Gastrocnemius medialis (tissue), 4 donors: Measurements from ENCODE around the gene SSPN. TPM values are rescaled to one million over a fixed set of nuclear protein-coding genes. Genes with fewer than 3 reads are reported as not detected.

Experiments
- ATAC-seq, 2 donors: fragments of 150-250 bp; one replicate each; pipeline ENCODE4 v1.9.1; 2016
- DNase-seq, 2 donors: peaks; one replicate each; pipeline ENCODE4 v3.0.0-alpha.2; 2019
- H3K27ac ChIP-seq, 4 donors: fragments of 200-600 bp; sonication (generic); 1 replicate in 1 of 4; 2 replicates in 3 of 4; pipeline ENCODE4 v1.5.1; 2016 to 2018; ENCODE audit warnings: mild to moderate bottlenecking in 2 of 4, moderate library complexity in 1 of 4
- H3K27me3 ChIP-seq, 3 donors: fragments of 200-600 bp; sonication (generic) in 2 of 3; 1 replicate in 1 of 3; 2 replicates in 2 of 3; pipeline versions ENCODE4 v1.5.1 to v1.6.0; 2016 to 2019; ENCODE audit warnings: mild to moderate bottlenecking in 1 of 3, moderate library complexity in 1 of 3
- H3K36me3 ChIP-seq, 2 donors: fragments of 200-600 bp; sonication (generic) in 1 of 2; one replicate each; pipeline ENCODE4 v1.5.1; 2017 to 2018
- H3K4me1 ChIP-seq, 2 donors: fragments of 200-600 bp; sonication (generic) in 1 of 2; one replicate each; pipeline ENCODE4 v1.5.1; 2016 to 2017; ENCODE audit warnings: mild to moderate bottlenecking in 2 of 2
- H3K4me3 ChIP-seq, 4 donors: fragments of 200-600 bp; sonication (generic) in 3 of 4; 1 replicate in 1 of 4; 2 replicates in 3 of 4; pipeline ENCODE4 v1.5.1; 2016 to 2019; ENCODE audit warnings: mild to moderate bottlenecking in 2 of 4
- H3K9me3 ChIP-seq, 3 donors: fragments of 200-600 bp; sonication (generic) in 2 of 3; 1 replicate in 1 of 3; 2 replicates in 2 of 3; pipeline ENCODE4 v1.5.1; 2016 to 2019
- CTCF ChIP-seq, 5 experiments: fragments of 450-650 bp in 3 of 5; fragments of 200-600 bp in 2 of 5; sonication (generic) in 2 of 5; IDR thresholded peaks in 4 of 5; conservative IDR thresholded peaks in 1 of 5; 1 replicate in 4 of 5; 2 replicates in 1 of 5; pipeline ENCODE4 v1.5.1; 2016 to 2019; ENCODE audit warnings: antibody characterized with exemption in 5 of 5, mild to moderate bottlenecking in 3 of 5, moderate library complexity in 3 of 5
- POLR2A ChIP-seq, 2 donors: fragments of 450-650 bp; IDR thresholded peaks; one replicate each; pipeline ENCODE4 v1.6.1; 2017; ENCODE audit warnings: antibody characterized with exemption in 2 of 2, mild to moderate bottlenecking in 2 of 2, moderate library complexity in 2 of 2
- in situ Hi-C, 4 donors: fragments of 200-750 bp; cut with MboI; loops; one replicate each; pipeline versions ENCODE4 v1.15.0 to v1.8.0; 2017; ENCODE audit warnings: low sequenced_read_pairs in 4 of 4
- intact Hi-C: fragments of 100-400 bp; cut with DNase I; formaldehyde crosslinking; loops from one replicate; pipeline ENCODE4 v1.15.1; 2023; ENCODE audit warnings: low total_unique reads
- total RNA-seq, 4 donors: library from RNA; depleted of rRNA; stranded (reverse); fragments of >200 nt; gene quantifications; one replicate each; pipeline versions ENCODE4 v1.1.0 to v1.2.3, GENCODE V29; 2016

The SSPN gene
- total RNA-seq, 4 donors from 2014 or later: 23.0 to 65.7 (median 32.4) TPM

GRCh38 chr12:26196421-26196716, 996 bp downstream of the SSPN start:
- in situ Hi-C loops (no loop called here), intact Hi-C loops (loop anchor here (1.0 to 10.0 kb wide), 4 partner anchors 70 to 242 kb away; partner anchors contain the start of gene RASSF8)
- Histone ChIP-seq H3K4me1 (peaks cover 31 to 35% of the 10 kb centered on the region in 2 donors), H3K27me3 (no peaks in the 10 kb centered on the region), H3K36me3 (no peaks in the 10 kb centered on the region), H3K4me3 (peak overlapping the region; percentile 69 to 91 (median 76)), H3K27ac (peak overlapping the region; percentile 84 to 94 (median 92)), H3K9me3 (no peaks in the 10 kb centered on the region)
- ATAC-seq: peak; percentile 71 to 89
- TF ChIP-seq POLR2A (IDR thresholded peaks at IDR 0.05) (no peak), CTCF (IDR thresholded peaks at IDR 0.05 in 4 of 5, conservative IDR thresholded peaks at IDR 0.05 in 1 of 5) (no peak)
- peak; percentile 28 to 30 for DNase-seq

- ATAC-seq: peak in 1 of 2 donors; percentile 0
- Histone ChIP-seq H3K4me1 (peaks cover 31 to 35% of the 10 kb centered on the region in 2 donors), H3K9me3 (no peaks in the 10 kb centered on the region), H3K27ac (peak overlapping the region; percentile 84 to 94 (median 92)), H3K36me3 (no peaks in the 10 kb centered on the region), H3K27me3 (no peaks in the 10 kb centered on the region), H3K4me3 (no peak overlapping the region)
- TF ChIP-seq CTCF (IDR thresholded peaks at IDR 0.05 in 4 of 5, conservative IDR thresholded peaks at IDR 0.05 in 1 of 5) (no peak), POLR2A (IDR thresholded peaks at IDR 0.05) (no peak)
- intact Hi-C loops: loop anchor here (5.0 to 10.0 kb wide), 2 partner anchors 99 to 243 kb away; partner anchors contain the start of gene RASSF8
- in situ Hi-C loops: no loop called here
- no peak for DNase-seq
Observed at GRCh38 chr12:26197832-26198231, 2.5 kb downstream of the SSPN start.

DNA sequence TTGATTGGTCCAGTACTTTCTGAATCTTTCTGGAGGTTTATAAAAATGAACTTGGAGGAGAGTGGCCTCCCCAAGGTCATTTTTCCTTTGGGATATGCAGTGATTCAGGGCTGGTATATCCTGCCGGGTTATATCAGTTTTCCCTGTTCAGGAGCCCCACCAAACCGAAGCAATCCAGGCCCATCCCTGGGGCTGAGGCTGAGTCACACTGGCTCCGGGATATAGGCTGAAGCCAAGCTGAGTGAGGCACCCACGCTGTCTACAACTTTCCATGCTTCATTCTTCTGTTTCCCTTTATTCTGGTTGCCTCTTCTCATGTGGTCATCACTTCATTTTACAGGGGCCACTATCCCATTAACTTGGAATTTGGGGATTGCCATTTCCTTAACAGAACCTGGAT, 3.4 kb downstream of the SSPN start:
- Histone ChIP-seq H3K27ac (peak overlapping the region; percentile 22 to 94 (median 92)), H3K4me3 (peak overlapping the region in 2 of 4 donors; percentile 1 to 8), H3K9me3 (no peaks in the 10 kb centered on the region), H3K4me1 (peaks cover 34 to 37% of the 10 kb centered on the region in 2 donors), H3K36me3 (no peaks in the 10 kb centered on the region), H3K27me3 (no peaks in the 10 kb centered on the region)
- in situ Hi-C loops: no loop called here
- DNase-seq (peak in 1 of 2 donors; percentile 47), ATAC-seq (peak in 1 of 2 donors; percentile 35)
- no peak for TF ChIP-seq CTCF (IDR thresholded peaks at IDR 0.05 in 4 of 5, conservative IDR thresholded peaks at IDR 0.05 in 1 of 5)
- TF ChIP-seq POLR2A (IDR thresholded peaks at IDR 0.05): no peak
- intact Hi-C loops: loop anchor here (5.0 to 10.0 kb wide), 2 partner anchors 99 to 244 kb away; partner anchors contain the start of gene RASSF8

- in situ Hi-C loops (no loop called here), intact Hi-C loops (no loop called here)
- DNase-seq: no peak
- TF ChIP-seq POLR2A (IDR thresholded peaks at IDR 0.05): no peak
- no peak for TF ChIP-seq CTCF (IDR thresholded peaks at IDR 0.05 in 4 of 5, conservative IDR thresholded peaks at IDR 0.05 in 1 of 5)
- no peak overlapping the region for H3K4me3 ChIP-seq
- no peaks in the 10 kb centered on the region for H3K36me3 ChIP-seq
- H3K9me3 ChIP-seq: no peaks in the 10 kb centered on the region
- ATAC-seq: no peak
- no peak overlapping the region for H3K27ac ChIP-seq
- peaks cover 29 to 37% of the 10 kb centered on the region in 2 donors for H3K4me1 ChIP-seq
- no peaks in the 10 kb centered on the region for H3K27me3 ChIP-seq
Observed at GRCh38 chr12:26203167-26203780, 7.9 kb downstream of the SSPN start.
